GM21367 (cell line): ENCODE measurements around the gene GRIN2B.

Source experiments
- ATAC-seq: cut with Tn5 transposase; IDR thresholded peaks from one replicate; pipeline ENCODE4 v1.9.1; 2021; ENCODE audit not compliant: unreplicated experiment

Gene GRIN2B

DNA sequence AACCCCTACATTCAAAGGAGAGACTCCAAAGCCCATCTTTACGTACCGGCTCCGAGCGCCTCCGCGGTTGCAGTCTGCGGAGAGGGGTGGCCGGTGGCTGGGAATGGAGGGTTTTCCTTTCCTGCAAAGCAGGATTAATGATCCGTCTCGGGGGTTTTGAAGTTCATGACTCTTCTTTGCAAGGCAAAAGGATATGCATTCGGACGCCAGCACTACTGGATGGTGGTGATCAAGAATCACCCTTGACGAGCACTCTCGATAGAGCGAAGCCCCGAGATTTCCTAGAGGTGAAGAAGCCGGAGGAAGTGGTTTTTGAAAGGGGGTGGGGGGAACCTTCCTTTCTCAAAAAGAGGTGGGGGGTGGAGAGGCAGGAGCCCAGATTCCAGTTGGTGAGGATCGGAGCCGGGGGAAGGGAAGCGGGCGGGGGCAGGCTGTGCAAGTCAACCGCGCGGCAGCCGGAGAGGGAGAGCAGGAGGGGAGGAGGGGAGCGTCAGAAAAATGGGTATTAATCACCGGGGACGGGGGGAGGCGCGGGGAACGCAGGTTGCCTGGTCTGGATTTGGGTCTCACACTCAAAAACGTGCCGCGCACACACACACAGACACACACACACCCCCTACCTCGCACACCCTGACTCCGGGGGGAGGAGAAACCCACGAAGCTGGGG lies at the start of gene GRIN2B:
GRIN2B (minus strand) TSS at position 307 of the 667 bp plus-strand sequence. CDS start 115,394 bp downstream, outside the sequence.
- ATAC-seq: no peak

DNA sequence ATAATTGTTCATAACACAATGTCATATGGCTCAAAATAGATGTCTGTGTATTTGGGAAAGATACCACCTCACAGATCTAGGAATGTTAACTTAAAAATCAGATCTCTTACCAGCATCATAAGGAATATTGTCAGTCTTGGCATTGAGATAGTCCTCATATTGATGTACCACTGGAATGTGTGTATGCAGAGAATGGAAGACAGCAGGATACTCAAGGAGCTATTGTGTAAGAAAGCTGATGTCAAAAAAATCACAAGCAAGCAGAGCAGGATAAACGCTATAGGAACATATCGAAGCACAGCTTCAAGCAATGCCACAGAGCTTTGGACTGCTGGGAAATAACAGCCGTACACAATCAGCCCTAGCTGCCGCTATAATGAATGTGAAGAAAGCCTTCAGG lies 45.1 kb upstream of the GRIN2B start:
- ATAC-seq: no peak

DNA sequence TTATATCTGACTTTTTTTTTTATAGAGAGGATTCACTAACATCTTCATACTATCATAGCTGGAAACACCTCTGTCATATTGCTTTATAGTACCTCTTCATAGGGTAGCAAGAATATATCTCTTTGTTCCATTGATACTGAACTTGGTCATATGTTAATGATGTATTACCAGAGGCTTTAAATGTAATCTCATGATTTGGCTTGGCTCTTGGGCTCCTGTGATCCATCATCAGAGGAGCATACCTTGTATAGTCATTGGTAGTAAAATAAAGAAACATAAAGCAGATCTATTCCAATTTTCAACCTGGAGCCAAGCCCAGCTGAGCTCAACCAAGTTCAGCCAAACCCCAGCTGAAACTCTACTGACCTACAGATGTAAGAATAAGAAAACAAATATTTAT lies 43.2 kb upstream of the GRIN2B start:
- ATAC-seq: no peak

DNA sequence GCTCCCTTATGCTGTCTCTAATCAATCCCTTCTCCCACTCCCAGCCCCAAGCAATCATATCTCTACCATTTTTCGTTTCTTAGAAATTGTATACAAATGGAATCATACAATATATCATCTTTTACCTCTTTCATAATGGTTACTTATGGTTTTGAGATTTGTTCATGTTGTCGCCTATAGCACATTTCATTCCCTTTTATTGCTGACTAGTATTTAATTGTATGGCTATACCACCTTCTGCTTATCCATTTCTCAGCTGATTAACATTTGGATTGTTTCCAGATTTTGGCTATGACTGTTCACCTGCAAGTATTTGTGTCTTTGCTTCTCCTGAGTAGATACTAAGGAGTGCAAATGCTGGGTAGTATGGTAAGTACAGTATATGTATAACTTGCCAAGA lies 36.7 kb upstream of the GRIN2B start:
- no peak for ATAC-seq

DNA sequence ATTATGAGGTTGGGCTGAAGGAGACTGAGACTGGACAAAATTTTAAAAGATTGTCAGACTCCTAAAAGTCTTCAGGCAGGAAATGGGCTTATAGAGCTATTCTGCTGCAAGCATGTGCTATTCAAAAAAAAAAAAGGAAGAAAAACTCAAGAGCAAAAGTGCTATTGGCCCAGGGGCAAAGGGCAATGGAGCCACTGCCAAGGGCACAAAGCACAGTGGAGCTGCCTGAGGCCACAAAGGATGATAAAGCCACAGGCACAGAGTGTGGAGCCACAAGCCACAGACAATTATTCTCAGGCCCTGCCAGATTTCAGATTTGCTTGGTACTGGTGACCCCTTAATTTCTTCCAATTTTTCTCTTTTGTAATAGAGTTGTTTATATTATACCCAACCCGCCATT lies 29.6 kb upstream of the GRIN2B start:
- ATAC-seq: no peak

DNA sequence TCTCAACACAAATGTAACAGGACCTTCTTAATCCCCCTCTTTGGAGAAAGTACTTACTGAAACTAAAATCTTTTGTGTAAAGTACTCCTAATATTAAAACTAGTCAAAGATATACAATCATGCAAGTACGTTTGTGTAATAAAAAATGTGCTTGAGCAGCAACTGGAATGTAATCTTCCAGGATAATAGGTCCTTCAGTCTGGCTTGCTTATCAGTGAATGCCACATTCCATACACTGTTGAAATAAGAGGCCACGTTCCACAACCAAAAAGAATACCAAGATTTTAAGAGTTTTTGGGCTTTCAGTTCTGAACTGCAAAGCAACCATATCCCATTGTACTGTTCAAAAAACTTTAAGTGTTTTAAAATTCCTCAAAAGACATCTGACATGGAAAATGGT lies 26.2 kb upstream of the GRIN2B start:
- no peak for ATAC-seq

DNA sequence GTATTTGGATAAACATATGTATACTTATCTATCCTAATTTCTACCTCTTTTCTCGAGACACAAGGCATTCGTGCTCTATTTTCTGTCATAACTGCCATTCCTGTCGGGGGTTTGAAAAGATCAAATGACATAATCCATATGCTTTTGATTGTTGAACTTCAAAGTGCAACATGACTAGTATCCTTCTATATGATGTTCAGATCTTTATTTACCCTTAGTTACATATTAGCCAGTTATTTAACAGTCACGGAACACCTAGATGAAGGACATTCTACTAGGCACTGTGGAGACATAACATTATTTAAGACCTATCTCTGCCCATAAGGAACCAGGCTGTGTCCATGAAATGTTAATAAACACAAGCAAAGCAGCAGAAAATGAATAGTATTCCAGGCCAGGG lies 11.2 kb upstream of the GRIN2B start:
- ATAC-seq: no peak

DNA sequence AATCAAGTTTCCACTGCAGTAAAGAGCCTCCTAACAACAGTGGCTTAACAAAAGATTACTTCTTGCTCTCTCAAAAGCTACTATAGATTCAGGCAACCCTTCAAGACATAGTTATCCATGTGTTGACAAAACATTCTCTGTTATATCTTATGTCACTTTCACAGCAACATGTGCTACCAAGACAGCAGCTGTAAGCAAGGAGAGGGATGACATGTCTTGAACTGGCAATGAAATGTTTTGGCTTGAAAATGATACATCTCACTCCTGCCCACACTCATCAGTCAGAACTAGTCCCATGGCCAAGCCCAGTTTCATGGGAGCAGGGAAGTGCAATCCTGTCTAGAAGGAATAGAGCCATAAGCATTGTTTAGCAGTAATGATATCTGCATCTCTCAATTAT lies 10.7 kb upstream of the GRIN2B start:
- no peak for ATAC-seq

DNA sequence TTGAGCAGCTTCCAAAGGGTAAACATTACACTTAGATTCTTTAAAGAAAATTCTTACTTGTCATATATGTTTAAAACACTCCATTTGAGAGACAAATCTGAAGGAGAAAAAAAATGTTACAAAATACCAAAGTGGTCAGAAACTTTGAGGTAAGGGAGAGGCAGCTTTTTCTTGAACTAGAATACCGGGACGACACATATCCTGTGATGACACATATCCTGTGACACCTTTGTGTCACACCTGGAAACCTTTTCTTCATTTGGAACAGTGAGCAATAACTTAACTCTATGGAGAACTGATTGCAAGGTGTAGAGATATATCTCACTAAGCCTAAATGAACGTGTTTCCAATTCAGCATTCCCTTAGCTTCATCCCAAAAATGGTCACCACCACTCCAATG lies 4.6 kb upstream of the GRIN2B start:
- ATAC-seq: no peak

DNA sequence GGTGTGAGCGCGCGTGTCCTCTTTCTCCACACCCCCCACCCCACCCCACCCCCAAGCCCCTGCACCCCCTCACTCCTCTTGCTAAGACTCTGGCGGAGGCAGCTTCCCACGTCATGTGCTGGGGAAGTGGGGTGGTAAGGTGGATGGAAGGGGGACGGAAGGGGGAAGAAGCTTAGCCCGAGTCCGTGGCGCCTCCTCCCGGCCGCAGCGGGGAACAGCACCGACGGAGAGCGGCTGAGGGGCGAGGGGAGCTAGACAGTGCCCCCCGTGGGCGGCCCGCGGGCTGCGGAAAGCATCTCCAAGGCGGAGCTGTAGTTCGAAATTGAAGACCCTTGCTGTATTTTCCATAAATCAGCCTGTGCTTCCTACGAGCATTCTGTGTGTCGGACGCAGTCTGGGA lies 588 bp upstream of the GRIN2B start:
- ATAC-seq: no peak

DNA sequence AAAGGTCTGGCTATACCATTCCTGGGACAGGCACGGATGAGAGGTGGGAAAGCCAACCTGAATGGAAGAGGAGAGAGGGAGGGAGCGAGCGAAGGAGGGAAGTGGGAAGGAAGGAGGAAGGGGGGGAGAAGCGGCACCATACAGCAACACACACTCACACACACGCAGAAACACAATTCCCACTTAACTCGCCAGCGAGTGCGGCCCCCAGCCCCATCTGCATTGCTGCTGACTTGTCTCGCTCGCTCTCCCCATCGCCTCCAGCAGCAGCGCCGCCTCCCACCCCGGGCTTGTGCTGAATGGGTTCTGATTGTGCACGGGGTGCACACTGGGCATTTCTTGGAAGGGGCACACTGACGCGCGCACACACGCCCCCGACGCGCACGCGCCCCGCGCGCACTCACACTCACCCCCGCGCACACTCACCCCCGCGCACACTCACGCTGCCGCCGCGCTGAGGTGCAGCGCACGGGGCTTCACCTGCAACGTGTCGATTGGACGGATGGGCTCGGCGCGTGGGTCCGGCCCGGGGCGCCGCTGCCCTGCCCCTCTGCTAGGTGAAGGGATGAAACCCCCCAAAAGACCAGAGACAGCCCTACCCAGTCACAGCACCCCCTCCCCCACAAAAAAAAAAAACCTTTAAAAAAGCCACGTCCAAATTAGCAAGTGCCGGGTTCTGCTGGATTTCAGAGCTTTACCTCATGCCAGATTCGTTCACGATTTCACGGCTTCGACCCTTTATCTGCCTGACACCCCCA lies 685 bp downstream of the GRIN2B start:
- no peak for ATAC-seq

DNA sequence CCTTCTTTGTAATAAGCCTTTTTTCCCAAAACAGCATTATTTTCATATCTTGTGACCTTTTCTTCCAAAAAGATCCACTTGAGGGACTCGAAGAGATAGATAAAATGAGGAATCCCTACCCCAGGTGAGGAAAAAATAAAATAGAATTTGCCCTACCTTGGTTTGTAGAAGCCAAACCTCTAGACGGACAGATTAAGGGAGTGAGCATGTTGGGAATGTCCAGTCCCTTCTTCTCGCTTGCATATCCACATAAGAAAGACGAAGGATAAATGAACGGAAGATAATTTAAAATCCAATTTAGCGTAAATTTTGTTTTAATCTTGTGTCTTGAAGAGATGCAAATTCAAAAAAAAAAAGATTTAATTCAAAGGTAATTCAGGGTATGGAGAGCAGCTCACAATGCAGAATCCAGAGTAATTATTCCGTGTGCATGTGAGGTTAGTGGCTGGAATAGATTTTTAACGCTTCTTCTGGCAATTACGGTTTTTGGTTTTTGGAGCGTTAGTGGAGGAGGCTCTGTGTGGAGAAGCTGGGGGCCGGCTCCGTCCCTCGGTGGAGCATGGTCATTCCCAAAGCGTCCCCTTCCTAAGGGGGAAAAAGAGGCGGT lies 1.5 kb downstream of the GRIN2B start:
- no peak for ATAC-seq

DNA sequence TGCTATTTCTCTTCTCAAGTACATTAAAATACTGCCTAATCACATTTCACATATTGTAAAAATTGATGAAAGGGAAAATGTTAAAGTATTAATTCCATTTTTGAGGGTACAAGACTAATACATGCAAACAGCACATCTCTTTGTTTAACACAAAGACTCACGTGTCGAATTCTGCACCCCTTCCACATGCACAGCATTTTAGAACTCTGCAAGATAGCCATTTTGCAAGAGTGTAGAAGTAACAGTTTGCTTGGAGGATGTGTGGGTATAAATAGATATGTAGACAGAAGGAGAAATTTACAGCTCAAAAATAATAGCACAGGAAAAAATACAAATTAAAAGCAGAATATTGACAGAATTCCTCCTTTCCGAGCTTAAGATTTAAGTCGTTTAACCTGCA lies 2.5 kb downstream of the GRIN2B start:
- no peak for ATAC-seq

DNA sequence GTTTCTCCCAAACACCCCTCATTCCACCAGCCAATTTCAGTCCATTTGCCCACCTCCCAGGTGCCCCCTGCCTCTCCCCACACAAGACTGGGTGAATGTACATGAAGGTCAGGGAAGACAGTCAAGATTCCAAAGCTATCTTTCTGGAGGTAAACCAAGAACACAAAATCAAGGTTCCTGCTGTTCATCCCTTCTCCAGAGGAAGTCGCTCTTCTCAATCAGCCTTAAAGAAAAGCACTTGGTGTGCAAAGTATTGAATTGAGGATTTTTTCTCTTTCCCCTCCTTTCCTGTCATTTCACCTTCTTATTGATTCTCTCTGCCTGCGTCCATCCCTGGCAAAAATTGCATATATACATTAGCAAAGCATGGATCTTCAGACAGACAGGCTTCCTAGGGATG lies 4.5 kb downstream of the GRIN2B start:
- ATAC-seq: no peak

DNA sequence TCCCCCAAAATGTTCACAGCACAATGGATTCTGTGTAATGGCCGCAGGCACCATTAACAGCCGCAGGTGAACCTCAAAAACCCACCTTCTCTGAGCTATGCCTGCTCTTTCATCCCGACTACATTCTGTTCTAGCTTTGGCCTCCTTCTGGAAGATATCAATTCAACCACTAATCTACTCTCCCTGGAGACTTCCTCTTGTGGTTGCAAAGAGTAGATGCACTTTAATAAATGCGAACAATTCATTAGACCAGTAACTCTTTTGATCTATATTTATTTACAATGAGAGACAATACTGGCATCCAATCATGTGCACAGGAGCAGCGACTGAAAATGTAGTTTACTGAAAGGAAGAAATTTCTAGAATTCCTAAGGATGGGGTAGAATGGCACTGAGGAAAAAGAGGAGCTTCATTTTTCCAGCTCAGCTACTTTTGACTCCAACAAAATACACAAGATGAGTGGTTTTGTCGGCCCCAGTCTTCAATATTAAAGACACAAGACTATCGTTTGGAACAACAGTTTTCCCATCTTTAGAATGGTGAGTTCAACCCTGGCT lies 5.3 kb downstream of the GRIN2B start:
- ATAC-seq: no peak

DNA sequence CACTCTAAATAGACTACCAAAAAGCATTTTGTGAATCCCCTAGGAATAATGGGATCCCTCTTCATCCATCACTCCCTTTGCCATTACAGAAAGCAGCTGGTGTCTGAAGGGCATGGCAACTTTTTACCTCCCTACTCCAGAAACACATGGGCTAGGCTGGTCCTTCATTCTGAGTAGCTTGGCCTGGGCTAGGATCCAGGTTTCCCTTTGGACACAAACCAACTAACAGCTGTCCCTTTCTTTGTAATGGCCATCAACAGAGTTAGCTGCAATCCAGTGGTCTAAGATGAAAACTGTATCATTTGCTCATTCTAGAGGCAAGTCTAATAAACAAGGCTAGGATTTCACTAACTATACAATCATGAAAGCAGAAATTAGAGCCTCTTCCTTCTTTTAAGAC lies 7.4 kb downstream of the GRIN2B start:
- ATAC-seq: no peak

DNA sequence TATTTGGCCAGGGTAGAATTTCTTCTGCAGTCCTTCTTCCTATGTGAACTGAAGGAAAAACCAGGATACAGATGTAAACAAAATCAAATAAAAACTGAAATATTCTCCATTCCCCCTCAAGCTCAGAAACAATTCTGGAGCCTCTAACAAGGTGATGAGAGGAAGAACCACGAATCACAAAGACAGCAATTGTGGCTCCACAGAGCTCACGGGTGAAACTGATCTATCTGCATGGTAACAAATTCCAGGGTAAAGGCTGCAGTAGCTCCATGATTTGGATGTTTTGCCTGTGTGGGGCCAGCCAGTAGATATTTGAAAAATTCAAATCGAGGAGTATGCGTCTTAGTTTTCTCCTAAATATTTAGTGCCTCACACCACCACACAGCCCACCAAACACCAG lies 10.6 kb downstream of the GRIN2B start:
- no peak for ATAC-seq

DNA sequence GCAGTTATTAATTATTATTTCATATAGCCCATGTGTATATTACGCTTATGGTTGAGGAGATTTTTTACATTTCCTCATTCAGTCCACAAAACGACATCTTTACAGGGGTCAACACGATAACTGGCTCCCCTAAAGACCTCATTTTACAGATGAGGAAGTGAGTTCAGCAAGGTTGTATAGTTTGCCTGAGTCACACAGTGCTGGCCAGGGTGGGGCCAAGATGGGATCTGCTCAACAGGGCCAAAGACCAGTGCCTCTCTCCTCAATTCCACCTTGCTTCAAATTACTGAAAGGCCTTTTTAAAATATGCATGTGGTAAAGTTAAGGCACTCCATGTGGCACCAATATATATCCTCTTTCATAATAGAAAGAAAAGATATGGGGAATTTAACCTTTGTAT lies 13.1 kb downstream of the GRIN2B start:
- ATAC-seq: no peak

DNA sequence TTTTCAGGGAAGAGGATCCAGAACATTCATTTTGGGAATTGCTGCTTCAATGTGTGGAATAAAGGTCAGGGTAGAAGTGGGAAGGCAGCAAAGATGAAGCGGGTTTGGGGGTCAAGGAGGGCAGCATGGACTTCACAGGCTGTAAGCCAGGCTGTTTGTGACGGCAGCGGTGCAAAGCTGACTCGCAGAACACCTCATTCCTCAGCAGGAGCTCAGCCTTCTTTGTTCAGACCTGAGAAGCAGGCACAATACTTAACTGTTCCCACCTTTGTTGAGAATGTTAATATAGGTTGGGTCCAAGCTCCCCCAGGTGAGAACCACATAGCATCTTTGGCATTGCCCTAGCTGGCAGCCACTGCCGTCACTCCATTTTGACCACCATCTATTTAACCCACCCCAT lies 16.7 kb downstream of the GRIN2B start:
- no peak for ATAC-seq

DNA sequence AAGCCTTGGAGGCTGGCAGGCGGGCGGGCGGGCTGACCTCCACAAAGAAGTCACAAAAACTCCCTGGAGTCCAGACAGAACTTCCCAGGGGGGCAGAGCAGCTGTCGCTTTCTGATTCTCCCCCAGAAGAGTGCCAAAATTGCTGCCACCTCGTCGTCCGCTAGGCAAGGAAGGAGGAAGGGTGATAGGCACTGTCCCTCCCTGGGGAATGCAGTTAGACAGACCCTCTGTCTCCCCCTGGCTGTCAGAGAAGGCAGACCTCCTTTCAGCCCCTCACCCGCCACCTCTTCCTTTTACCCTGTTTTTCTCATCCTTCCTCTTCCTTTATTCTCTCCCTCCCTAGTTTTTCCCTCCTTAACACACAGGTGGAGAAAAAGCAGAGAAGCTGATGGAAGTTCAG lies 18.7 kb downstream of the GRIN2B start:
- ATAC-seq: no peak

DNA sequence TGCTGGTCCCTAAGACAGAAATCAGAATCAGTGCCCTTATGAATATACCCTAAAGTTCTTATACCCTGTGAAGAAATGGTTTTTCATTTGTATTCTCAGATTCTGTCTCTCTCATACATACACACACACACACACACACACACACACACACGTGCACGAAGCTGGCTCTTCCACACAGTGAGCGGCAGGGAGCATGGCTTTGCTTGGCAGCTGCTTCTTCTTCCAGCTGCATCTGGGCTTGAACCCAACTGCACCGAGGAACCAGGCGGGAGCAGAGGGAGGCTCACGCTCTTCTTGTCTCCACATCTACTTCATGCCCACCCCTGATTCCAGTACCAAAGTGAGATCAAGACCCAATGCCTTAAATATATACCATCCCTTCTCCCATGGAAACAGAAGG lies 19.4 kb downstream of the GRIN2B start:
- ATAC-seq: no peak

DNA sequence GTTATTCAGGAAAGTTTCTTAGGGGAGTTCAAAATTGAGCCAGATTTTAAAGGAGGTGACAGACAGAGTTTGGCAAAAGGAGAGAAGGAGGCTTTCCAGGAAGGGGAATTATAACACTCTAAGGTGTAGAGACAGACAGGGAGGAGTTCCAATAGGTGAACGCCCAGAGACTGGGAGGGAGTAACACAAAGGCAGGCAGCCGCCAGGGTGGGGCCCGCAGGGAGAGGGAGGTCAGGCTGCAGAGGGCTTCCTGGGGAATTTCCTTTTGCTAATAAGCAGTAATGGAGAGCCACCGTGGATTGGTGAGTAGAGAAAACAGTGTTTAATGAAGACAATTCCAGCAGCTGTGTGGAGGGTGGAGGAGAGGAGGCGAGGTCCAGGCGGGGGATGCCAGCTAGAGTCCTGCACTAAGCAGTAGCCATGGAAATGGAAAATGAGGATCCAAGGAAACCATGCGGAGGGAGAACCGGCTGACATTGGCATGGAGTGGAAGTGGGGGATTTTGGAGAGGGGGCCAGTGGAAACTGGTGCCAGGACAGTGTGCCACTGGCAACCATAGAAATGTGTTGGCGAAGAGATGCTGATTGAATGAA lies 22.2 kb downstream of the GRIN2B start:
- no peak for ATAC-seq
